H1 (cell line): ENCODE measurements around the gene SELPLG. TPM values are rescaled to one million over a fixed set of nuclear protein-coding genes. Genes with fewer than 3 reads are reported as not detected.

ENCODE experiments used
- CTCF ChIA-PET: fragments of 300-600 bp; sonication (Branson Sonifier 250); formaldehyde crosslinking; loops from one replicate; lab custom pipeline; 2021; ENCODE audit not compliant: partially characterized antibody; lab: Charles Lee
- POLR2A ChIA-PET: fragments of 300-600 bp; sonication (Branson Sonifier 250); formaldehyde crosslinking; loops from one replicate; lab custom pipeline; 2021; ENCODE audit warnings: inconsistent platforms; ENCODE audit not compliant: partially characterized antibody; lab: Charles Lee
- DNase-seq, 2 experiments: peaks; one replicate each; pipeline versions ENCODE4 v3.0.0 to v3.0.0-alpha.2; 2010 to 2022; ENCODE audit warnings: low spot score in 2 of 2, low read depth in 1 of 2, mixed read lengths in 1 of 2
- FAIRE-seq: peaks from 2 replicates; lab custom pipeline; 2011; peaks lifted over from hg19 to GRCh38; lab: Jason Lieb, UNC
- H2AFZ ChIP-seq: 2 replicates; pipeline ENCODE4 v1.8.1; 2012; ENCODE audit warnings: low read length, inconsistent platforms
- H2AK5ac ChIP-seq: 2 replicates; pipeline ENCODE4 v1.6.1; 2013; ENCODE audit warnings: low read depth, low read length
- H2BK120ac ChIP-seq: replicated peaks from 2 replicates; pipeline ENCODE3; 2013; ENCODE audit warnings: low read depth, low read length, inconsistent platforms
- H2BK12ac ChIP-seq: 2 replicates; pipeline ENCODE4 v1.6.1; 2013; ENCODE audit warnings: low read depth, low read length
- H2BK15ac ChIP-seq: 2 replicates; pipeline ENCODE4 v1.6.1; 2013; ENCODE audit warnings: low read length
- H2BK20ac ChIP-seq: 2 replicates; pipeline ENCODE4 v1.6.1; 2013; ENCODE audit warnings: low read length
- H2BK5ac ChIP-seq: 2 replicates; pipeline ENCODE4 v1.6.1; 2013; ENCODE audit warnings: low read depth, low read length
- H3K14ac ChIP-seq: 2 replicates; pipeline ENCODE4 v1.6.1; 2013; ENCODE audit warnings: inconsistent platforms; ENCODE audit not compliant: insufficient read length
- H3K18ac ChIP-seq: 2 replicates; pipeline ENCODE4 v1.6.1; 2013; ENCODE audit warnings: low read length; ENCODE audit errors: extremely low read depth
- H3K23ac ChIP-seq: 2 replicates; pipeline ENCODE4 v1.6.1; 2013; ENCODE audit warnings: inconsistent platforms; ENCODE audit not compliant: insufficient read length
- H3K23me2 ChIP-seq: 2 replicates; pipeline ENCODE4 v1.6.1; 2013; ENCODE audit warnings: low read depth, low read length
- H3K27ac ChIP-seq: 2 replicates; pipeline ENCODE4 v1.6.1; 2011; ENCODE audit warnings: low read depth, low read length, inconsistent platforms
- H3K27me3 ChIP-seq, 4 experiments: replicated peaks in 1 of 4; 1 replicate in 1 of 4; 2 replicates in 3 of 4; pipeline versions ENCODE4 v1.6.1 to v1.8.1; 2011 to 2013; ENCODE audit warnings: low read length in 3 of 4, mild to moderate bottlenecking in 3 of 4, inconsistent platforms in 2 of 4, mixed read lengths in 2 of 4, moderate library complexity in 1 of 4; ENCODE audit not compliant: control insufficient read depth in 3 of 4, insufficient read depth in 3 of 4; ENCODE audit errors: extremely low read depth in 1 of 4
- H3K36me3 ChIP-seq, 4 experiments: 2 replicates each; pipeline versions ENCODE4 v1.6.1 to v1.8.1; 2011 to 2013; ENCODE audit warnings: mild to moderate bottlenecking in 4 of 4, low read length in 3 of 4, moderate library complexity in 2 of 4, control low read depth in 1 of 4, inconsistent platforms in 1 of 4; ENCODE audit not compliant: insufficient read depth in 4 of 4, control insufficient read depth in 2 of 4
- H3K4ac ChIP-seq: replicated peaks from 2 replicates; pipeline ENCODE3; 2013; ENCODE audit warnings: low read length, low read depth, mixed read lengths, inconsistent platforms; ENCODE audit not compliant: insufficient read length
- H3K4me1 ChIP-seq, 4 experiments: replicated peaks in 1 of 4; 1 replicate in 1 of 4; 2 replicates in 3 of 4; pipeline versions ENCODE4 v1.6.1 to v1.8.1; 2011 to 2013; ENCODE audit warnings: low read length in 3 of 4, inconsistent platforms in 2 of 4, mixed read lengths in 1 of 4; ENCODE audit not compliant: insufficient read depth in 4 of 4, control insufficient read depth in 3 of 4
- H3K4me2 ChIP-seq, 2 experiments: 2 replicates each; pipeline versions ENCODE4 v1.6.1 to v1.8.1; 2011 to 2013; ENCODE audit warnings: low read depth in 2 of 2, low read length in 2 of 2, control low read depth in 1 of 2, inconsistent platforms in 1 of 2, mild to moderate bottlenecking in 1 of 2; ENCODE audit not compliant: insufficient read depth in 1 of 2
- H3K4me3 ChIP-seq, 4 experiments: fragments of 200-600, 300-600 bp in 1 of 4; sonication (generic), shearing (Covaris generic), sonication (Bioruptor Twin) in 1 of 4; 2 replicates each; pipeline versions ENCODE4 v1.5.1 to v1.8.1; 2011 to 2016; ENCODE audit warnings: low read length in 4 of 4, low read depth in 3 of 4, control low read depth in 2 of 4, inconsistent platforms in 2 of 4, mild to moderate bottlenecking in 2 of 4, mixed read lengths in 1 of 4, moderate library complexity in 1 of 4; ENCODE audit not compliant: insufficient read depth in 2 of 4; ENCODE audit errors: extremely low read depth in 1 of 4
- H3K56ac ChIP-seq: replicated peaks from 2 replicates; pipeline ENCODE3; 2013; ENCODE audit warnings: low read depth, mild to moderate bottlenecking, mixed read lengths, low read length, inconsistent platforms; ENCODE audit not compliant: insufficient read length
- H3K79me1 ChIP-seq: 2 replicates; pipeline ENCODE4 v1.6.1; 2013; ENCODE audit warnings: low read depth, low read length, control low read depth
- H3K79me2 ChIP-seq, 2 experiments: 2 replicates each; pipeline versions ENCODE4 v1.6.1 to v1.8.1; 2012 to 2013; ENCODE audit warnings: low read length in 2 of 2, mild to moderate bottlenecking in 2 of 2, inconsistent platforms in 1 of 2; ENCODE audit not compliant: insufficient read depth in 2 of 2, control insufficient read depth in 1 of 2
- H3K9ac ChIP-seq, 4 experiments: replicated peaks in 1 of 4; 1 replicate in 1 of 4; 2 replicates in 3 of 4; pipeline versions ENCODE4 v1.6.1 to v1.8.1; 2011 to 2013; ENCODE audit warnings: low read depth in 3 of 4, low read length in 3 of 4, control low read depth in 2 of 4, mild to moderate bottlenecking in 2 of 4, moderate library complexity in 2 of 4, inconsistent platforms in 1 of 4; ENCODE audit errors: extremely low read depth in 1 of 4
- H3K9me3 ChIP-seq, 2 experiments: 2 replicates each; pipeline versions ENCODE4 v1.6.1 to v1.8.1; 2012 to 2013; ENCODE audit warnings: mild to moderate bottlenecking in 2 of 2, moderate library complexity in 2 of 2, control low read depth in 1 of 2, inconsistent platforms in 1 of 2, low read depth in 1 of 2, low read length in 1 of 2, mixed read lengths in 1 of 2; ENCODE audit not compliant: insufficient read depth in 2 of 2
- H4K20me1 ChIP-seq, 2 experiments: replicated peaks in 1 of 2; 2 replicates each; pipeline versions ENCODE3 to v1.8.1; 2011 to 2013; ENCODE audit warnings: inconsistent platforms in 2 of 2, low read length in 2 of 2, mild to moderate bottlenecking in 1 of 2; ENCODE audit not compliant: insufficient read depth in 2 of 2, control insufficient read depth in 1 of 2
- H4K5ac ChIP-seq: 2 replicates; pipeline ENCODE4 v1.6.1; 2013; ENCODE audit warnings: low read length, low read depth, mixed read lengths, inconsistent platforms; ENCODE audit not compliant: insufficient read length
- H4K8ac ChIP-seq: 2 replicates; pipeline ENCODE4 v1.8.0; 2013; ENCODE audit warnings: mild to moderate bottlenecking, moderate library complexity, low read length, inconsistent platforms; ENCODE audit not compliant: insufficient read depth; ENCODE audit errors: extremely low read depth
- H4K91ac ChIP-seq: replicated peaks from 2 replicates; pipeline ENCODE3; 2013; ENCODE audit warnings: low read length, mixed read lengths, inconsistent platforms; ENCODE audit not compliant: insufficient read length
- CTBP2 ChIP-seq: IDR thresholded peaks from 2 replicates; pipeline ENCODE4 v1.7.0; 2011; ENCODE audit warnings: borderline replicate concordance, mild to moderate bottlenecking, moderate library complexity, mixed read lengths, low read length; ENCODE audit not compliant: insufficient read depth, insufficient read length
- YY1 ChIP-seq: IDR thresholded peaks from 2 replicates; pipeline ENCODE4 v1.6.1; 2011; ENCODE audit warnings: low read depth, mild to moderate bottlenecking, low read length
- WGBS, 2 experiments: shearing (Covaris generic) in 1 of 2; methylation state at CpG; one replicate each; pipeline versions ENCODE4 v1.1.6 to v1.1.7; 2013 to 2015; ENCODE audit warnings: low lambda C conversion rate in 2 of 2, mixed read lengths in 2 of 2, inconsistent platforms in 1 of 2, low coverage in 1 of 2, missing lambda C conversion rate in 1 of 2; ENCODE audit not compliant: insufficient replicate concordance in 2 of 2, insufficient coverage in 1 of 2, insufficient read length in 1 of 2; ENCODE audit errors: extremely low coverage in 1 of 2, missing lambda C conversion rate in 1 of 2; 5-methylcytosine and 5-hydroxymethylcytosine counted together
- polyA plus RNA-seq, 7 experiments: library from polyadenylated mRNA; depleted of rRNA in 3 of 7; stranded (reverse) in 5 of 7; unstranded in 2 of 7; fragments of >200 nt in 5 of 7; fragments of 200-250 nt in 2 of 7; gene quantifications; 1 replicate in 5 of 7; 2 replicates in 1 of 7; 4 replicates in 1 of 7; pipeline versions ENCODE4 v1.2.1 to v1.2.3, GENCODE V29; 2011 to 2013; ENCODE audit warnings: missing spikeins in 2 of 7, mixed read lengths in 2 of 7
- total RNA-seq: library from RNA; stranded (reverse); fragmentation: NEBNext Ultra II Directional; extraction: Animal tissue kit (Norgen Biotek cat#: 25700); gene quantifications from 2 replicates; pipeline ENCODE4 v1.2.1, GENCODE V29; 2021
- TF ChIP-seq, protein P1 (sequence below): IDR thresholded peaks from 2 replicates; pipeline ENCODE4 v1.6.1; 2012; ENCODE audit warnings: inconsistent platforms

SELPLG gene
- total and polyA plus RNA-seq, 2 of the 8 experiments (the other 6 are each of a cell fraction or from before 2014, with no cell fraction given) = 0.18 TPM; not detected in 1

GRCh38 chr12:108585864-108586263 is 47.8 kb downstream of the SELPLG start:
- FAIRE-seq = no peak
- H3K79me2 ChIP-seq = no peaks in the 10 kb centered on the region
- H3K18ac ChIP-seq = no peak overlapping the region
- no peak overlapping the region for H2BK12ac ChIP-seq
- no peak overlapping the region for H2AK5ac ChIP-seq
- DNase-seq = no peak
- no peak overlapping the region for H3K23ac ChIP-seq
- no peaks in the 10 kb centered on the region for H3K9me3 ChIP-seq
- no peak overlapping the region for H3K4ac ChIP-seq
- H2BK15ac ChIP-seq = no peak overlapping the region
- H3K79me1 ChIP-seq = no peaks in the 10 kb centered on the region
- no peak overlapping the region for H2BK5ac ChIP-seq
- 84% methylated on average over 4 of the region's 4 CpGs; no CpG with 5 or more reads in 1 of the 2 experiments for WGBS, 2 experiments
- H3K4me3 ChIP-seq = no peak overlapping the region
- H3K4me1 ChIP-seq = peaks cover 0 to 16% (median 10%) of the 10 kb centered on the region in 4 experiments; a peak in 6 of 7 replicates
- no peak overlapping the region for H4K5ac ChIP-seq
- H3K23me2 ChIP-seq = no peaks in the 10 kb centered on the region
- H2AFZ ChIP-seq = no peak overlapping the region
- POLR2A ChIA-PET = interaction anchor here (1.5 to 2.1 kb wide), 3 partner anchors 23 to 26 kb away, joined by 3 to 5 read pairs (median 4); partner anchors contain the start of genes ISCU and SART3
- no peak overlapping the region for H4K8ac ChIP-seq
- no peak overlapping the region for H2BK120ac ChIP-seq
- H2BK20ac ChIP-seq = no peak overlapping the region
- no peak overlapping the region for H3K14ac ChIP-seq
- no peak overlapping the region for H4K91ac ChIP-seq
- H3K56ac ChIP-seq = no peak overlapping the region
- no peak overlapping the region for H3K9ac ChIP-seq
- H4K20me1 ChIP-seq = no peaks in the 10 kb centered on the region
- no peak overlapping the region for H3K4me2 ChIP-seq
- H3K36me3 ChIP-seq = no peaks in the 10 kb centered on the region
- no peak overlapping the region for H3K27ac ChIP-seq
- CTCF ChIA-PET = interaction anchor here (2.1 kb wide), 1 partner anchor 10 kb away, joined by 7 read pairs; no protein-coding TSS in a partner anchor
- H3K27me3 ChIP-seq = no peaks in the 10 kb centered on the region
- TF ChIP-seq, protein P1, sequence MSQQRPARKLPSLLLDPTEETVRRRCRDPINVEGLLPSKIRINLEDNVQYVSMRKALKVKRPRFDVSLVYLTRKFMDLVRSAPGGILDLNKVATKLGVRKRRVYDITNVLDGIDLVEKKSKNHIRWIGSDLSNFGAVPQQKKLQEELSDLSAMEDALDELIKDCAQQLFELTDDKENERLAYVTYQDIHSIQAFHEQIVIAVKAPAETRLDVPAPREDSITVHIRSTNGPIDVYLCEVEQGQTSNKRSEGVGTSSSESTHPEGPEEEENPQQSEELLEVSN = no peak
- no peak for TF ChIP-seq YY1
- no peak for TF ChIP-seq CTBP2
